ENCODE measurements around the gene ZNF692. TPM values are rescaled to one million over a fixed set of nuclear protein-coding genes. Genes with fewer than 3 reads are reported as not detected.
A peak's percentile ranks its signal among the peaks of the same experiment; 100 is the strongest.
"Not testable (repeated sequence)": the region's sequence is repeated elsewhere in the genome, so short reads cannot be mapped to it uniquely, and the experiment has no call there.

ZNF692 gene
- total RNA-seq = 20.4 TPM
- long read RNA-seq, transcript ZNF692-201 (12 exons, 1,931 nt) = major isoform, 9 of 50 reads
- long read RNA-seq, partial matches to known transcripts = 5 of 50 reads
- long read RNA-seq, other reads (novel, unspliced or antisense) = 35 of 50 reads

- peak; percentile 92 for ATAC-seq (ENCODE audit: poor library complexity)
- intact Hi-C loops (cut with DNase I) = loop anchor here (2.0 kb wide), 1 partner anchor 20 kb away; the partner anchor contains the start of gene ZNF672
- DNase-seq = peak; percentile 99
Measured at GRCh38 chr1:248858891-248859889, at the start of gene ZNF692. TSS of gene ZNF692 (minus strand) at chr1:248859085. CDS start at chr1:248858309, 776 bp downstream.

- intact Hi-C loops (cut with DNase I) = no loop called here
- ATAC-seq (ENCODE audit: poor library complexity) = peak; percentile 2
- DNase-seq = peak; percentile 53
Measured at GRCh38 chr1:248906753-248907661, 48.1 kb upstream of the ZNF692 start.

- intact Hi-C loops (cut with DNase I) = no loop called here
- DNase-seq = peak; percentile 96
- ATAC-seq (ENCODE audit: poor library complexity) = peak; percentile 95
Measured at GRCh38 chr1:248906009-248906752, 47.3 kb upstream of the ZNF692 start, which contains the start of gene PGBD2. TSS of gene PGBD2 (plus strand) at chr1:248906235. CDS start at chr1:248913863, 7,628 bp downstream.

- no peak for DNase-seq
- intact Hi-C loops (cut with DNase I) = no loop called here
- no peak for ATAC-seq (ENCODE audit: poor library complexity)
Measured at GRCh38 chr1:248905662-248906008, 46.8 kb upstream of the ZNF692 start.

- ATAC-seq (ENCODE audit: poor library complexity) = no peak
- no peak for DNase-seq
- intact Hi-C loops (cut with DNase I) = no loop called here
Measured at GRCh38 chr1:248904437-248905216, 45.7 kb upstream of the ZNF692 start.

GRCh38 chr1:248901578-248901977 is 42.7 kb upstream of the ZNF692 start:
- DNase-seq = no peak
- no peak for ATAC-seq (ENCODE audit: poor library complexity)
- intact Hi-C loops (cut with DNase I) = no loop called here

- intact Hi-C loops (cut with DNase I) = no loop called here
- ATAC-seq (ENCODE audit: poor library complexity) (no peak), DNase-seq (no peak)
Measured at GRCh38 chr1:248900637-248901036, 41.8 kb upstream of the ZNF692 start.

GRCh38 chr1:248897412-248898337 is 38.8 kb upstream of the ZNF692 start:
- ATAC-seq (ENCODE audit: poor library complexity) = no peak
- intact Hi-C loops (cut with DNase I) = no loop called here

GRCh38 chr1:248894837-248895236 is 36.0 kb upstream of the ZNF692 start:
- ATAC-seq (ENCODE audit: poor library complexity) (no peak), DNase-seq (no peak)
- intact Hi-C loops (cut with DNase I) = no loop called here

More at GRCh38 chr1:248897412-248898337, 38.8 kb upstream of the ZNF692 start:
- no peak for DNase-seq

GRCh38 chr1:248892590-248892989 is 33.7 kb upstream of the ZNF692 start:
- DNase-seq (no peak), ATAC-seq (ENCODE audit: poor library complexity) (no peak)
- intact Hi-C loops (cut with DNase I) = no loop called here

GRCh38 chr1:248891758-248892157 is 32.9 kb upstream of the ZNF692 start:
- DNase-seq (no peak), ATAC-seq (ENCODE audit: poor library complexity) (no peak)
- intact Hi-C loops (cut with DNase I) = no loop called here

- no peak for DNase-seq
- intact Hi-C loops (cut with DNase I) = no loop called here
- ATAC-seq (ENCODE audit: poor library complexity) = no peak
Measured at GRCh38 chr1:248890549-248891498, 31.9 kb upstream of the ZNF692 start.

- DNase-seq; ATAC-seq (ENCODE audit: poor library complexity); intact Hi-C loops (cut with DNase I): not testable (repeated sequence)
Measured at GRCh38 chr1:248889914-248890243, 31.0 kb upstream of the ZNF692 start.

GRCh38 chr1:248886237-248886895 is 27.5 kb upstream of the ZNF692 start:
- intact Hi-C loops (cut with DNase I) = no loop called here
- DNase-seq (no peak), ATAC-seq (ENCODE audit: poor library complexity) (no peak)

- DNase-seq (no peak), ATAC-seq (ENCODE audit: poor library complexity) (no peak)
- intact Hi-C loops (cut with DNase I) = no loop called here
Measured at GRCh38 chr1:248885646-248886045, 26.8 kb upstream of the ZNF692 start.
